22Rv1 (cell line): ENCODE measurements around the gene KDM4C.

Experiments
- ZFX ChIP-seq: fragments of 450-650 bp; IDR thresholded peaks from 2 replicates; pipeline ENCODE4 v1.6.1; 2017; ENCODE audit warnings: antibody characterized with exemption, borderline replicate concordance
- TF ChIP-seq, protein P1 (sequence below): fragments of 450-650 bp; IDR thresholded peaks from 2 replicates; pipeline ENCODE4 v1.5.1; 2017; ENCODE audit warnings: mild to moderate bottlenecking

DNA sequence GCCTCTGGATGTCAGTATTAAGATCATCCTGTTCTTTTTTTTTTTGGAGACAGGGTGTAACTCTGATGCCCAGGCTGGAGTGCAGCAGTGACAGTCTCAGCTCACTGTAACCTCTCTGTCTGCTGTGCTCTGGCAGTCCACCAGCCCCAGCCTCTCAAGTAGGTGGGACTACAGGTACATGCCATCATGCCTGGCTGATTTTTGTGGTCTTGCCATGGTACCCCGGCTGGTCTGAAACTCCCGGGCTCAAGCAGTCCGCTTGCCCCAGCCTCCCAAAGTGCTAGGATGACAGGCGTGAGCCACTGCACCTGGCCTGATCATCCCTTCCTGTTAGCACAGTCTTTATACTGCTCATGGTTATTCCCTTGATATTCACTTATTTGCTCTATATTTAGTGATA lies 3.5 kb downstream of the KDM4C start:
- TF ChIP-seq, protein P1, sequence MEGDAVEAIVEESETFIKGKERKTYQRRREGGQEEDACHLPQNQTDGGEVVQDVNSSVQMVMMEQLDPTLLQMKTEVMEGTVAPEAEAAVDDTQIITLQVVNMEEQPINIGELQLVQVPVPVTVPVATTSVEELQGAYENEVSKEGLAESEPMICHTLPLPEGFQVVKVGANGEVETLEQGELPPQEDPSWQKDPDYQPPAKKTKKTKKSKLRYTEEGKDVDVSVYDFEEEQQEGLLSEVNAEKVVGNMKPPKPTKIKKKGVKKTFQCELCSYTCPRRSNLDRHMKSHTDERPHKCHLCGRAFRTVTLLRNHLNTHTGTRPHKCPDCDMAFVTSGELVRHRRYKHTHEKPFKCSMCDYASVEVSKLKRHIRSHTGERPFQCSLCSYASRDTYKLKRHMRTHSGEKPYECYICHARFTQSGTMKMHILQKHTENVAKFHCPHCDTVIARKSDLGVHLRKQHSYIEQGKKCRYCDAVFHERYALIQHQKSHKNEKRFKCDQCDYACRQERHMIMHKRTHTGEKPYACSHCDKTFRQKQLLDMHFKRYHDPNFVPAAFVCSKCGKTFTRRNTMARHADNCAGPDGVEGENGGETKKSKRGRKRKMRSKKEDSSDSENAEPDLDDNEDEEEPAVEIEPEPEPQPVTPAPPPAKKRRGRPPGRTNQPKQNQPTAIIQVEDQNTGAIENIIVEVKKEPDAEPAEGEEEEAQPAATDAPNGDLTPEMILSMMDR: no peak
- no peak for TF ChIP-seq ZFX
